Activated CD4-positive, CD25-positive, alpha-beta regulatory T cell treated with anti-CD3 and anti-CD28 coated beads, Interleukin-2, amount 50 U/mL, for 16 hours (primary cell): ENCODE results near the gene PRKAG2.

ENCODE experiments used
- DNase-seq: peaks from one replicate; pipeline ENCODE4 v3.0.0-alpha.2; 2020; ENCODE audit warnings: low read depth, low spot score

The PRKAG2 gene

DNA sequence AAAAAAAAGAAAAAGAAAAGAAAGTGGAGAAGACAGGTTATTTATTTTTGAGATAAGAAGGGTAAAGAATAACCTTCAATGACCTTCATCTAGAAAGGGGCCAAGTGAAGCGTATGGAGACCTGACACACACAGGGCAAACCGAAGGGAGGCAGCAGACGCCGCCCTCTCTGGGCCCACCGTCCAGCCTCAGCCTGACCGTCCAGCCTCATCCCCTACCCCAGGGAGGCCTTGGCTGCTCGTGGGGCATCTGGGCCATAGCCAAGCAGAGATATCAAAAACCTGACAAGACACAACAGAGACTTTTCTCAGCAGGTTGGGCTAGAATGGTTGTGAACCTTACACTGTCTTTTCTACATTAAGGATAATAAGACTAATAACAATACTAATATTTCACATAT lies 10.9 kb downstream of the PRKAG2 start:
- DNase-seq: no peak

DNA sequence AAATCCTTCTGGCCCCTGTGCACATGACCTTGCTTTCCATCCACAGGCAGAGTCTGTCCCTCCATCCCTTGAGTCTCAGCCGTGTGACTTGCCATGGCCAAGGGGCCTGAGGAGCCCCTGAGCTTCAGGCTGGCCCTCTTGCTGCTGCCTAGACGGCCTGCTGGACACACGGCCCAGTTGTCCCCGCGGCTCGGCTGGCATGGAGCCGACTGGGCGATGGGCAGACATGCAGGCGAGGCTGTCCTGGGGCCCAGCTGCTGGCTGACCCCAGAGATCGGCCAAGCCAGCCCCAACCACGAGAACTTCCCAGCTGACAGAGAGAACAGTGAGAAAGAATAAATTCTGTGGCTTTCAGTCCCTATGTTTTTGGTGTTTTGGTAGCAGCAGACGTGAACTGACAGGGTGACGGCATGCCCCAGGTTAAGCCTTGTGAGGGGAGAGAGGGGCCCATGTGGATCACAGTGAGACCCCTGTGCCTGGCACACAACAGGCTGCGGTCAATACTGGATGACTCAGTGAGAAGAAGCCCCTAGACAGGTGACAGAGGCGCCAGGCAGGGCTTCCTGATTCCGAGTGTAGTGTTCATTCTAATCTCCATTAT lies 11.7 kb downstream of the PRKAG2 start:
- DNase-seq: no peak

DNA sequence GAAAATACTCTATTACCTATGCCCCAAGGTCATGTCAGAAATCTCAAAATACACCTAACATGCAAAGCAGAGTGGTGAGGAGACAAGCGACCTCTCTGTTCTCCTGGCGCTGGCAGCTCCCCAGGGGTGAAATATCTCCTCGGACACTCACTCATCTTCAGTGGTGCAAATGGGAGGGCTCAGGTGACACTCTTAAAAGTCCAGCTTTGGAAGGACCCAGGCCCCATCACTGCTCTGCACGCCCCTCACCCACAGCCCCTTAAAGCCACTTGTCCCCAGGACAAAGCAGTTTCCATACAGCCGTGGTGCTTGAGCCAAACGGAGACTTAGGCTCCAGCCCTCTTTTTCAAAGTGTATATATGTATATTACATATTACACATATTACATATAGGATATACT lies 12.4 kb downstream of the PRKAG2 start:
- DNase-seq: no peak

DNA sequence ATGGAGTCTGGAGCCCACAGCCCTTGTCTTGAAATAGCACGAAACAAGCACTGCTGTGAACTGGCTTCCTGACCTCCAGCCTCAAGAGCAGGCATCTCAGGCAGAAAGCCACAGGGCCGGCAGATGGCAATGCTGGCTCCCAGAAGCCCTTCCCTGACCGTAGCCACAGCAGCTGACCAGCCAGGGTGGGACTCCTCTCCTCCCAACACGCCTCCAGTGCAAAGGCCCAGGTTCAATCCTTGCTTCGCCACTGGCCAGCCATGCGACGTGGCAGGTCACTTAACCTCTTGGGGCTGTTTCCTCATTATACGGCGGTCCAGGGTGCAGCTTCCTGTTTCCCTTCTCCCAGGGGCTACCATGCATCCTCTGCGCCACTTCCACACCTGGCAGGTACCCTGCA lies 12.8 kb downstream of the PRKAG2 start:
- no peak for DNase-seq

DNA sequence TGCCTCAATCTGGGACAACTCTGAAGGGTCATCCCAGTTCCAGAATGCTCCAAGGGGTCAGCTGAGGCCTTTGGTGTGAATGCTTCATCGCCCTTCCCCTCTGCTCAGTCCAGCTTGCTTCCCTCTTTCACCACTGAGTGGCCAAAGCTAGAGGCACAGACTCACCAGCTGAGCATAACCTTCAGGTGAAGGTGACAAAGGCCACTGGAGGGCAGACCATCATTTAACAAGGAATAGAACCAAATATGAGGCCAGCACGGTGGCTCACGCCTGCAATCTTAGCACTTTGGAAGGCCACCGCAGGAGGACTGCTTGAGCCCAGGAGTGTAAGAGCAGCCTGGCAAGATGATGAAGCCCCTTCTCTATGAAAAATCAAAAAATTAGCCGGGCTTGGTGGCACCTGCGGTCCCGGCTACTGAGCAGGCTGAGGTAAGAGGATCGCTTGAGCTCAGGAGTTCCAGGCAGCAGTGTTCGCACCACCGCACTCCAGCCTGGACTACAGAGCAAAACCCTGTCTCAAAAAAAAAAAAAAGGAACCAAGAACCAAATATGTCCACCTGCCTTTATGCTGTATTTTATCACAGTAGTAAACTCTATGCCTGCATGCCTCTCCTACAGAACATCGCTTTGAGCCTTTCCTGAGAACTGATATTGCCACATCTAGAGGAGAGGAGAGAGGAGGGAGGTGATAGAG lies 13.4 kb downstream of the PRKAG2 start:
- DNase-seq: no peak

DNA sequence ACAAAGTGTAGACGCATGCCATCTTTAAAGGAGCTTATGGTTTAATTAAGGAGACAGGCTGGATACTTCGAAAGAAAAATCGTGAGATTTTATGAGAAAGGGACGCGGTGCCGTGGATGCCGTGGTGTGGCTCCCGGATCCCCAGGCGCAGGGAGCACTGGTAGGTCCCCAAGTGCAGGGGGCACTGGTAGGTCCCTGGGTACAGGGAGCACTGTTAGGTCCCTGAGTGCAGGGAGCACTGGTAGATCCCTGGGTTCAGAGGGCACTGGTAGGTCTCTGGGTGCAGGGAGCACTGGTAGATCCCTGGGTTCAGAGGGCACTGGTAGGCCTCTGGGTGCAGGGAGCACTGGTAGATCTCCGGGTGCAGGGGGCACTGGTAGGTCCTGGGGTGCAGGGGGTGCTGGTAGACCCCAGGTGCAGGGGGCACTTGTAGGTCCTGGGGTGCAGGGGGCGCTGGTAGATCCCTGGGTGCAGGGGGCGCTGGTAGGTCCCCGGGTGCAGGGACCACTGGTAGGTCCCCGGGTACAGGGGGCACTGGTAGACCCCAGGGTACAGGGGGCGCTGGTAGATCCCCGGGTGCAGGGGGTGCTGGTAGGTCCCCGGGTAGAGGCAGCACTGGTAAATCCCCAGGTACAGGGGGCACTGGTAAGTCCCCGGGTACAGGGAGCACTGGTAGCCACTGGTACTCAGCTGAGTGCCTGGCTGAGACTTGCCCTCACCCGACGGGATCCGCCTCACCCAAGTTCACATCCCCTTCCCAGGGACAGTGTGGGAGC lies 14.1 kb downstream of the PRKAG2 start:
- no peak for DNase-seq

DNA sequence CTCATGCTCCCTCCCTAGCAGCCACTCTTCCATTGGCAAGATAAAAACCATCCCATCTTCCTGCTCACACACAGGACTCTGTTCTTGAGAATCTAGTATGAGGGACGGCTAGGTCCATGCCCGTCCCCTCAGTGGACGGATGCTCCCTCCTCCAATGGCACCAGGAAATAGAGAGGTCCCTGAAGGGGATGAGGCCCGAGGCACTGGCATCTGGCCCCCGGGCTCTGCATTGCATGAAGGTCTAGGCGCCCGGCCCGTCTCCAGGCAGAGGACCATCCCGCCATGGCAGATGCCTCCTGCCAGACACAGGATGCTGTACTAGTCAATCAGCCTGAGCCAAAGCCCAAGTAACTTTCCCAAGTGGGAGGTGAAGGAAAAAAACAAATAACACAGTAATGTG lies 15.0 kb downstream of the PRKAG2 start:
- no peak for DNase-seq

DNA sequence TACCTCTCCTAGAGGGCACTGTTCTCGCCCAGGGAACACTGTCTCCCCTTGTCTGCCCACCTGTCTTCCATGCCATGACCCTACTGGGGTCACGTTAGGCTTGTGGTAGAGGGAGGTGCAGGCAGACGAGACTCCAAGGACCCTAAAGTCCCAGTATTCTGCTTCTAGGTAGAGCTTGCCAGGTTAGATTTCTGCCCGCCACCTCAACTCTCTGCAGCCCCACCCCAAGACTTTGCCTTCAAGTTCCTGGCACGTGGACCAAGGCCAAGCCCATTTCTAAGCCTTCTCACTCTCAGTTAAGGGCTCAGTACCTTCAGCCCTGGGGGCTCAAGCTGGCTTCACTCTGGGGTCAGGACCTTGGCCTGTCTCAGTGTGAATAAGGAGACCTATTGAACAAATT lies 16.1 kb downstream of the PRKAG2 start:
- DNase-seq: no peak

DNA sequence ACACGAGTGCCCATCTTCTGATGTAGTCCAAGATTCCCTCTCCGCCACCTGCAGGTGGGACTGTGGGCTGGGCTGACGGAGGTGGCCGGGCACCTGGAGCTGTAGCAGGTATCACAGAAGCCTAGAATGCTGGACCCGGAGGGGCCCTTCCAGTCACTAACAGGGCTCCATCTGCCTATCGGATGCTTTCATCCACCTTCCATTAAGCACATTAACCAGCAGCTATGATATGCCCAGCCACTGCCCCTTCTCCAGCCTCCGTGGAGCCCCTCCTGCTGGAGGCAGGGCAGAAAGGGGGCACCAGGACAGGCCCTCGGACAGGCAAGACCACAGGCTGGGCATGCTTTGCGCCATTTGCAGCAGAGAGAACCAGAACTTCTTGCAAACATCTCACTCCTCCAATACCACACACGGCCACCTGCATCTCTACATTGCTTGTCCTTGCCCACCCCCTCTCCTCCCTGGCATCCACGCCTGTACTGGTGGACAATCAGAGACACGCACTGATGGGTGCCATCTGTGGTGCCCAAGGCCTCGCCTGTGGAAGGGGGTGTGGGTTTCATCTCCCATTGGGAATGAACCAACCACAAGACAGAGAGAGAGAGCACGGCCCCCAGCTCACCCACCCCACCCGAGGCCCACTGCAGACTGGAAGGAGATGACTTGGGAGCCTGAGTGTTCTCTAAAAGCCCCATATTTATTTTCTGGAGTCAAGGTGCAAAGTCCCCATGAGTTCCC lies 16.8 kb downstream of the PRKAG2 start:
- no peak for DNase-seq

DNA sequence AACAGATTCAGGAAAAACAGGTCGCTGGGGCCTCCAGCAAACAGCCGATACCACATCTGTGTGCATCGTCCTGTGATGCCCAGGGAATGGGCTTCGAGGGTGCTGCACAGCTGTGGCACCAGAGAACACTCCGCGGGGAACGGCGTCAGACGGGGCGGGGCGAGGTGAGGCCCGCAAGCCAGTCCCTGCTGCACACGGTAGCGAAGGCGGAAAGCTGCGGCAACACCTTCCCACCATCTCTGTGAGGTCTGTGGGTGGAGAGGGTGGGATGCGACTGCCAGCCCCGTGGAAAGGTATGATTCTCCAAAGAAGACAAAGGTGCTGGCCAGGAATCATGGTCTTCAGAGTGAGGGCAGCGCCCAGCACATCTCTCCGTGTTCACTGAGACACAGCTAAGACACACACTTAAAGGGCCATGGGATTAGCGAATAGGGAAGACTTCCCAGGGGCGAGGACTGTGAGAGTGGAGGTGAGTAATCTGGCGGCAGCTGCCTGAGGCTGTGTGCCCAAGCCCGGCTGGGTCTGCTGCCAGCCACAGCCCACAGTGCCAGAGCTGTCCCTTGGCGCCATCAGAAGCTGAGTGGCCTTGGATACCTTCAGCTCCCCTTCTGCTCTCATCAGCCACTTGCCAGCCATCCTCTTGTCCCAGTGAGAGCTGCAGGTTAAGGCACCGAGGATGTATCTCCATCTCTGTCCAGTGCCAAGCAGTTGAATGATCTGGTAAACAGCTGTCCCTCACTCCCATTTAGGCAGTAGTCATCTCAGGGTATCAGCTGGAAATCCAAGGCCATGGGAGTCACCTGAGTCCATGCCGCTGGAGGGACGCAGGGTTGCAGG lies 17.6 kb downstream of the PRKAG2 start:
- no peak for DNase-seq

DNA sequence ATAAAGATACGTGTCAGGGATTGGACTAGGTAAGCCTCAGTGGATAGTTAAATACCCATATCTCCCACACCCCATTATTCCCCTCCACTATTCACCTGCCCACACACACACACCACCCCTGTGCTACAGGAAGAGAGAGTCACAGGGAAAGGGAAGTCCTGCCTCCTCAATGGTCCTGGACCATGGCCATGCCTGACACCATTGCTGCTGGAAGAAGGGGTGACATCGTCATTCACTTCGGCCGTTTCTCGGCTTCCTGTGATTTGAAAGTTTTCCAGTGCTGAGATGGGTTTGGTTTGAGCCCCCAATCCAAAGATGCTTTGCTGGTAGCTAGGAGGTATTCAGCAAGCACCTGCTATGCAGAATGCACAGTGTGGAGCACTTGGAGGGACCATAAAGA lies 18.5 kb downstream of the PRKAG2 start:
- no peak for DNase-seq

DNA sequence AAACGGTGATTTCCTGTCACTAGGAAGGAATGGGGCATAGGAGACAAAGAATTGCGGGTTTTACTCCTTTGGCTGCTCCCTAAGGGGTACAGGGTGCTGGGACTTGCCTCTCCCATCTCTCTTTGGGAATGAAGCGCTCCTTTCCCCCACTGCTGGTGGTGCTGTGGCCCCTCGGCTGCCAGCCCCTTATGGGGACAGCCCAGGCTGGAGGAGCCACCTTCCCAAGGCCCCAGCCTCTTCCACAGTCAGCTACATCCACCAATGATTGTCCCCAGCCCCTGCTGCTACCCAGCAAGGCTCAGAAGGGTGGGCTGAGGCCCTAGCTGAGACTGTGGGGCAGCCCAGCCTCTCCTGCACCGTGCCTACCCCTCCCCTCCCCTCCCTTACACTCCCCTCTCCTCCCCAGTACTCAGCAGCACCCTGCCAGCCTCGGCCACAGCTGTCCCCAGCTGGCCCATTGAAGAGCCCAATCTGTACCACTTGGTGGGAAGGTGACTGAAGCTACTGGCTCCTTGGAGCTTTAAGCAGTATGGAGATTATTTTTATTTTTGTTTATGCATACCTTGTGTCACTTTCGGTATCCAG lies 19.0 kb downstream of the PRKAG2 start:
- no peak for DNase-seq

DNA sequence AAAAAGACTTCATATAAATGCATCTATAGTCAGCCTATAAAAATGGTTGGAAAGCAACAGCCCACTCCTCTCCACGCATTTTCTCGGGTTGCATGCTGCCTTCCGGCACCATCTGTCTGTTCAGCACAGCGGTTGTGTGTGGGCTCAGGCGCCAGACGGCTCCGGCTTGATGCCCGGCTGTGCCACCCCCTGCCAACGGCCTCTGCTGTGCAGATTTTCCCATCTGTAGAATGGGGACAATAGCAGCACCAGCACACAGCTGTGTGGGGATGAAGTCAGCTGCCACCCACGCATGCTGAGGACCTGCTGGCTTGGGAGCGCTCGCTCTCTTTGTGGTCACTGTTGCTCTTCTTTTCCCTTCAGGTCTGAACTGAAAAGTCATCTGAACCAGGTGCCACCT lies 19.5 kb downstream of the PRKAG2 start:
- no peak for DNase-seq

DNA sequence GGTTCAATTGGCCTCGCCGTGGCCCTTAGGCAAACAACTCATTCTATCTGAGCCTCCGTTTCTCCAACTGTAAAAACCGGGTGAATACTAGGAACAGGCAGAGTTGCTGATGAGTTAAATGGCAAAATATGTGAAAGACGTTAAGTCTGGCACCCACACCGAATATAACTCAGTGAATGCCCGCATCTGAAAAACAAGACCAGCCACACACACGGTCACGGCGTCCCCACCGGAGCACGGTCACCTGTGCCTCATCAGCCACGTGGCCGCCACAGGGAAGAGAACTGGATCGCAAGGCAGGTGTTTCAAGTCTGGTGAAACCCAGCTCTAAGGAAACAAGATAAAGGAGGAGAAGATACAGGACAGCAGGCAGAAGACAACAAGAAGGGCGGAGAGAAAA lies 20.4 kb downstream of the PRKAG2 start:
- DNase-seq: no peak

DNA sequence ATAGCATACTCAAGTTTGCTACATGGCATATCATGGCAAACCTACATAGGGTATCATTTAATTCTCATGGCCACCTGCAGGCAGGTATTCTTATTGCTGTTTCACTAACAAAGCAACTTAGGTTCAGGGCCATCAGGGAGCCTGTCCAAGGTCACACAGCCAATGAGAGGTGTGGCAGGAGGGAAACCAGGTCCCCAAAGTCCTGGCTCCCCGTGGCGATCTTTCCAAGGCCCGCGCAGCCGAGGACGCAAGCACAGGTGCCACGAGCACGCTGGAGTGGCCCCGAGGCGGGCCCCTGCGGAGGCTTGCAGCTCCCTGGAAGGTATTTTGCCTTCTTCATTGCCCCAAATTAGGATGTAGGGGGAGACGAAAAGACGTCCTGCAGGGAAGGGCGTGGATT lies 20.8 kb downstream of the PRKAG2 start:
- DNase-seq: no peak

DNA sequence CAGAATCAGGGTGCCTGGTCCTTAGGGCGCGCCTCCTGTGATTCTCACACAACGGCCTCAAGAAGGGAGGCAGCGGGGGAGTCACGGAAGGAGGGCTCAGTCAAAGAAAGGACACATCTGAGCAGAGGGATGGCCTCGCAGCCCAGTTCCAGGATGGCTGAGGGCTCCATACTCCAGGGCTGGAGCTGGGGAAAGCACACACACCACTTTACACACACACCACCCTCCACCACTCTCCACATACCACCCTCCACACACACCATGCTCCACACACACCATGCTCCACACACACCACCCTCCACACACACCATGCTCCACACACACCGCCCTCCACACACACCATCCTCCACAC lies 22.2 kb downstream of the PRKAG2 start:
- no peak for DNase-seq

DNA sequence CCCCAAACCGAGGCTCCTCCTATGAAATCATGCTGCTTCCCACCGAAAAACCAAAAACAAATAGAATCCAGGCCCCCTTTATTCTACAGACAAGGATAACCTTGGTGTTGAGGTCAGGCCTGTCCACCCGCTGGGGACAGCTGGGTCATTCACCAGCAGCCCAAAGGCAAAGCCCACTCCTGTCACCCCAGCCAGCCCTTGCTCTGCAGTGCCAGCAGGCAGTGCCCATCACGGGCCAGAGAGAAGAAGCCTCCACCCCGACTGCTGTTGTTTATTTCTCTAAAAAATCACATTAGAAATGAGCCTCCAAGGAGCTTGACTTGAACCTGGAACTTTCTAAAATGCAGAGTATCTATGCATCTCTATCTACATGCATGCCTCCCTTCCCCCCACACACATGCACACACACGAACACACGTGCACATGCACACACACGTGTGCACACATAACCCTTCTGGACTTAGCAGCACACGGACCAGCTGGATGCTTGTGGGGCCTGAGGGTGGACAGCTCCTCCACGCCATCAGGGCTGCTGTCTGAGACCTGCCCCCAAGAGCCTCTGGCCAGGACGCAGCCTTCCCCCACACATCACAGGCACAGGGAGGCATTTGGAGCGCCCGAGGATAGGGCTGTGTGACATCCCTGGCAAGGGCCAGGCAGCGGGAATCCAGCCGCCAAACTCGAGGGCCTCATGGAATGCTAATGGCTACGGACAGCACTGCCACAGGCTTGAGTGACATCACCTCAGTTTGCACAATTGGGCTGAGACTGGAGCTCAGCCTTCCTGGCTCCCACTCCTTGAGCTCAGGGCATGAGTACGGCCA lies 22.8 kb downstream of the PRKAG2 start:
- DNase-seq: no peak

DNA sequence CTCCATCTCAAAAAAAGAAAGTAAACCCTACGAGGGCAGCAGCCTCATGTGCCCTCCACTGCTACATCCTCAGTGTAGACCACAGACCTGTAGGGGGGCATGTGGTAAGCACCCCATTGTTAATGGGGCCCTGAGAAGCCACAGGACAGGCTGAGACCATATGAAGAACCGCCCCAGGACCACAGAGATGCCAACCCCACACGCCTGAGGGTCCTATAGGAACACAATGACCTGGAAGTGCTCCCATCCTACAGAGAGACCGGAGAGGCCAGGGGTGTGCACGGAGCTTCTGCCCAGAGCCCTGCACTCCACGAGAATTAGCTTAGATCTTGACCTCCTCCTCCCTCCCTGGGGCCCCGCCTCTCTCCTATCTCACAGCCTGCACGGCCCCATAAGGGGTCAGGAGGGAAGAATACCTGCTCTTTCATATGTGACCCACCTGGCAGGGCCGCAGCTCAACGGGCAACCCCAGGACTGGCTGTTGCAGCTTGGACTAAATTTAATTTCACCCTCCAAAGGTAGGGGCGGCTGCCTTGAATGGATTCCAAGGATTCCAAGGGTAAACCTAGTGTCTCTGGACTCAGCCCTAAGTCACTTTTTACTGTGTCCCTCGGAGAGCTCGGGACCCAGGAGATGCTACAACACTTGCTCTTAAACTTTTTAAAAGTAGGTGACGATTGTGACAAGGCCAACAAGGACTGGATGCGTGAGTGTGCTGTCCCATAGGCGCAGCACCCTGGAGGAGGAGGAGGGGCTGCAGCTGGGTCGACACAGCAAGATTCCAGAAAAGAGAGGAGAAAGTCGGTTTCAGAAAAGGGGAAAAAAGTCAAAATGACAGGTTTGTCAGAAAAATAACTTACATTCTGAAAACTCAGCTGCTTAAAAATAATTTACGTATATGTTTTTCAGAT lies 24.2 kb downstream of the PRKAG2 start:
- DNase-seq: no peak

DNA sequence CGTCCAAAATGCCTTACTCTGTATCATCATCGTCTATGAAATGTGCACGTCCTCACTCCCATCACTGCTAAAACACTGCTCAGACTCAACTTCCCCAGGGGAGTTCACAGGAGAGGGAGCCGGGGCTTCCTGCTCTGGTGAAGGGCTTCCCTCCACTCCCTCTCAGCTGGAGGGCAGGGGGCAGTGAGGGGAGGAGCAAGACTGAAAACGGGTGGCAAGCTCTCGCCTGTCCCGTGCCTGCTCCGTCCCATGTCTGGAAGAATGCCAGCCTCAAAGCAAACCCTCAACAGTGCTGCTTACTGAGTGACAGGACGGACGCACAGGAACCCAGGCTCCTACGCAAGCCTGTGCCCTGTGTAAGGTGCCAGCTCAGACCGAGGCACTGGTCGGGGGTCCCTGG lies 25.1 kb downstream of the PRKAG2 start:
- no peak for DNase-seq
